Neural cell (in vitro differentiated cells): ENCODE data around the gene PTPN5.

Source experiments
- EP300 ChIP-seq: fragments of 450-650 bp; conservative IDR thresholded peaks from 2 replicates; pipeline ENCODE4 v1.6.1; 2014; ENCODE audit warnings: antibody characterized with exemption, mild to moderate bottlenecking, moderate library complexity; ENCODE audit not compliant: poor library complexity, severe bottlenecking
- EZH2 ChIP-seq: fragments of 200-600, 300-800 bp; shearing (Covaris generic), sonication (generic); IDR thresholded peaks from 2 replicates; pipeline ENCODE4 v1.6.1; 2014; ENCODE audit warnings: antibody characterized with exemption, low read length, borderline replicate concordance, mild to moderate bottlenecking; ENCODE audit not compliant: insufficient read depth, poor library complexity, severe bottlenecking
- MXI1 ChIP-seq: fragments of 450-650 bp; conservative IDR thresholded peaks from 2 replicates; pipeline ENCODE4 v1.6.1; 2014; ENCODE audit warnings: antibody characterized with exemption, mild to moderate bottlenecking; ENCODE audit not compliant: poor library complexity, severe bottlenecking
- POLR2AphosphoS5 ChIP-seq: IDR thresholded peaks from 2 replicates; pipeline ENCODE4 v1.6.1; 2012
- REST ChIP-seq: IDR thresholded peaks from 2 replicates; pipeline ENCODE4 v1.6.1; 2012; ENCODE audit warnings: borderline replicate concordance
- SMC3 ChIP-seq: fragments of 450-650 bp; conservative IDR thresholded peaks from 2 replicates; pipeline ENCODE4 v1.6.1; 2014; ENCODE audit warnings: antibody characterized with exemption, mild to moderate bottlenecking, moderate library complexity; ENCODE audit not compliant: poor library complexity
- TAF1 ChIP-seq: IDR thresholded peaks from 2 replicates; pipeline ENCODE4 v1.6.1; 2012; ENCODE audit warnings: low read depth
- TF ChIP-seq, protein P1 (sequence below): fragments of 450-650 bp; IDR thresholded peaks from 2 replicates; pipeline ENCODE4 v1.5.1; 2014; ENCODE audit warnings: antibody characterized with exemption, mild to moderate bottlenecking, moderate library complexity; ENCODE audit not compliant: poor library complexity, severe bottlenecking

DNA sequence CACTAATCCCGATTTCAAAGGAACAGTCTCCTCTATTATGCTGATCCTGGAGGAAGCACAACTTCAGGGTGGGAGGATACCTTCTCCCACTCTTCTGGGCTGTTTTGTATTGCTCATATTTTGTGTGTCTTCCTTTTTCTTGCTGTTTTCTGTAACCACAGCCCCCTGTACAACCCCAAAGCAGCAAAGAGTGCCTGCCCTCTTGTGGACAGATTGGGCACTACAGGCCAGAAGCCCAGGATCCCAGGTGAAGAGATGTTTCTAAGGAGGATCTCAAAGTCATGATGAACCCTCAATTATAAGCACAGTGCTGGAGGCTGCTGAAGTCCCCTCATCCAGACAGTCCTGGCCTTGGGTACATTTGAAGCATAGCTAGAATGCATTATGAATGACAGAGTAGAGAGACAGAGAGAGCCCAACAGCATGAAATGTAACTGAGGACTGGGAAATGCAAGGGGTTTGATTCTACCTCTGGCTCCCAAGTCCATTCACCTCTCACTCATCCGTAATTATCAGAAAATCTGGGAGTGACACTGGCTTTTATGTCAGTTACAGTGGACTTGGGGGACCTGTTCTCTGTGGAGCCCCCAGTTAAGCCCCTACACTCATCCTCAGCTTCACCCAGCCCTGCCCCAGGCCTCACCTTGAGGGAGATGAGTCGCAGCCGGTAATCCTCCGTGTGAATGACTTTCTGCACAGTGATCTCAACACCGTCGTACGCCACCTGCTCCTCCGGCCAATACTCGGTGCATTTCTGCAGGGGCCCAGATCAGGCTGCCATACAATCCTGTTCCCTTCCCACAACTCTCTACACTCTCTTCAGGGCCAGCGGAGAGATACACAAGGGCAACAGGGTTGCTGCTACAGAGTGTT lies 59.4 kb downstream of the PTPN5 start:
- TF ChIP-seq, protein P1, sequence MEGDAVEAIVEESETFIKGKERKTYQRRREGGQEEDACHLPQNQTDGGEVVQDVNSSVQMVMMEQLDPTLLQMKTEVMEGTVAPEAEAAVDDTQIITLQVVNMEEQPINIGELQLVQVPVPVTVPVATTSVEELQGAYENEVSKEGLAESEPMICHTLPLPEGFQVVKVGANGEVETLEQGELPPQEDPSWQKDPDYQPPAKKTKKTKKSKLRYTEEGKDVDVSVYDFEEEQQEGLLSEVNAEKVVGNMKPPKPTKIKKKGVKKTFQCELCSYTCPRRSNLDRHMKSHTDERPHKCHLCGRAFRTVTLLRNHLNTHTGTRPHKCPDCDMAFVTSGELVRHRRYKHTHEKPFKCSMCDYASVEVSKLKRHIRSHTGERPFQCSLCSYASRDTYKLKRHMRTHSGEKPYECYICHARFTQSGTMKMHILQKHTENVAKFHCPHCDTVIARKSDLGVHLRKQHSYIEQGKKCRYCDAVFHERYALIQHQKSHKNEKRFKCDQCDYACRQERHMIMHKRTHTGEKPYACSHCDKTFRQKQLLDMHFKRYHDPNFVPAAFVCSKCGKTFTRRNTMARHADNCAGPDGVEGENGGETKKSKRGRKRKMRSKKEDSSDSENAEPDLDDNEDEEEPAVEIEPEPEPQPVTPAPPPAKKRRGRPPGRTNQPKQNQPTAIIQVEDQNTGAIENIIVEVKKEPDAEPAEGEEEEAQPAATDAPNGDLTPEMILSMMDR = peak; percentile 91
- TF ChIP-seq POLR2AphosphoS5 (no peak), REST (no peak), EZH2 (no peak), EP300 (no peak), SMC3 (peak; percentile 91), TAF1 (no peak), MXI1 (no peak)
